Lower leg skin (tissue), 3 donors: ENCODE data around the gene TGM1.

ENCODE experiments used
- CTCF ChIP-seq, 3 donors: fragments of 450-650 bp; IDR thresholded peaks; one replicate each; pipeline ENCODE4 v1.5.1; 2016; ENCODE audit warnings: antibody characterized with exemption in 3 of 3, mild to moderate bottlenecking in 3 of 3, moderate library complexity in 2 of 3
- POLR2A ChIP-seq, 2 donors: fragments of 450-650 bp; IDR thresholded peaks; one replicate each; pipeline ENCODE4 v1.6.1; 2016 to 2017; ENCODE audit warnings: antibody characterized with exemption in 2 of 2, mild to moderate bottlenecking in 1 of 2, moderate library complexity in 1 of 2

GRCh38 chr14:24213866-24214662 lies 48.9 kb downstream of the TGM1 start:
- TF ChIP-seq POLR2A (IDR thresholded peaks at IDR 0.05) (no peak), CTCF (IDR thresholded peaks at IDR 0.05) (no peak)
